ENCODE results near the gene CFAP73.

- TF ChIP-seq POLR2A (IDR thresholded peaks at IDR 0.05; ENCODE audit: extremely low read depth, insufficient read length) (no peak), MYC (IDR thresholded peaks at IDR 0.05; ENCODE audit: low read depth, low read length) (no peak), CTCF (IDR thresholded peaks at IDR 0.05; ENCODE audit: low read depth, low read length) (no peak)
Observed at GRCh38 chr12:113167868-113168267, 18.3 kb downstream of the CFAP73 start.
